Measurements from ENCODE around the gene CCDC188. TPM values are rescaled to one million over a fixed set of nuclear protein-coding genes. Genes with fewer than 3 reads are reported as not detected.
"Not testable (repeated sequence)": the region's sequence is repeated elsewhere in the genome, so short reads cannot be mapped to it uniquely, and the experiment has no call there.

The CCDC188 gene
- total and polyA plus RNA-seq, 12 donors: 0.30 to 19.0 (median 0.77) TPM; not detected in 2

DNA sequence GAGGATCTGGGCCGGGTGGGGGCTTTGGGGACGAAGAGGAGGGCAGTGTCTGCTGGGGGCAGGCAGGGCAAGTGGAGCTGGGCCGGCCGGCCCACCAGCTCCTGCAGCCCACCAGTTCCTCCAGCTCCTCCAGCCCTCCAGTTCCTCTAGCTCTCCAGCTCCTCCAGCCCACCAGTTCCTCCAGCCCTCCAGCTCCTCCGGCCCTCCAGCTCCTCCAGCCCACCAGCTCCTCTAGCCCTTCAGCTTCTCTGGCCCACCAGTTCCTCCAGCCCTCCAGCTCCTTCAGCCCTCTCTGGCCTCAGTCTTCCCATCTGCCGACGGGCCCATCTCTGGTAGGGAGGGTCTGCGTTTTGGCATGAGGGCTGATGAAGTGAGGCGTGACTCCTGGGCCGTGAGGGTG is 9.2 kb upstream of the CCDC188 start:
- H3K36me3 ChIP-seq (replicated peaks in 1 of 2): no peaks in the 10 kb centered on the region
- no peaks in the 10 kb centered on the region for H3K9me3 ChIP-seq (replicated peaks in 1 of 3)
- H3K4me3 ChIP-seq: no peak overlapping the region
- no peak overlapping the region for H3K27ac ChIP-seq
- intact Hi-C loops (cut with DNase I): no loop called here
- H3K27me3 ChIP-seq: no peaks in the 10 kb centered on the region
- no peak for TF ChIP-seq POLR2A (IDR thresholded peaks at IDR 0.05)
- TF ChIP-seq, protein P1, sequence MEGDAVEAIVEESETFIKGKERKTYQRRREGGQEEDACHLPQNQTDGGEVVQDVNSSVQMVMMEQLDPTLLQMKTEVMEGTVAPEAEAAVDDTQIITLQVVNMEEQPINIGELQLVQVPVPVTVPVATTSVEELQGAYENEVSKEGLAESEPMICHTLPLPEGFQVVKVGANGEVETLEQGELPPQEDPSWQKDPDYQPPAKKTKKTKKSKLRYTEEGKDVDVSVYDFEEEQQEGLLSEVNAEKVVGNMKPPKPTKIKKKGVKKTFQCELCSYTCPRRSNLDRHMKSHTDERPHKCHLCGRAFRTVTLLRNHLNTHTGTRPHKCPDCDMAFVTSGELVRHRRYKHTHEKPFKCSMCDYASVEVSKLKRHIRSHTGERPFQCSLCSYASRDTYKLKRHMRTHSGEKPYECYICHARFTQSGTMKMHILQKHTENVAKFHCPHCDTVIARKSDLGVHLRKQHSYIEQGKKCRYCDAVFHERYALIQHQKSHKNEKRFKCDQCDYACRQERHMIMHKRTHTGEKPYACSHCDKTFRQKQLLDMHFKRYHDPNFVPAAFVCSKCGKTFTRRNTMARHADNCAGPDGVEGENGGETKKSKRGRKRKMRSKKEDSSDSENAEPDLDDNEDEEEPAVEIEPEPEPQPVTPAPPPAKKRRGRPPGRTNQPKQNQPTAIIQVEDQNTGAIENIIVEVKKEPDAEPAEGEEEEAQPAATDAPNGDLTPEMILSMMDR (IDR thresholded peaks at IDR 0.05): no peak
- DNase-seq: no peak
- 73 to 88% (median 83%) methylated on average over 8 to 10 of the region's 10 CpGs for WGBS, 4 donors
- H3K4me1 ChIP-seq (replicated peaks in 1 of 2): peaks cover 0 to 7% of the 10 kb centered on the region in 2 donors

GRCh38 chr22:20159531-20159930 is 8.7 kb upstream of the CCDC188 start:
- not testable (repeated sequence) for H3K27me3 ChIP-seq

GRCh38 chr22:20159076-20159475 is 8.2 kb upstream of the CCDC188 start:
- intact Hi-C loops (cut with DNase I): loop anchor here in 1 of 2 donors (5.0 kb wide), 1 partner anchor 113 kb away; no protein-coding TSS in a partner anchor
- Histone ChIP-seq H3K27ac (no peak overlapping the region), H3K36me3 (replicated peaks in 1 of 2) (no peaks in the 10 kb centered on the region), H3K9me3 (replicated peaks in 1 of 3) (no peaks in the 10 kb centered on the region), H3K27me3 (no peaks in the 10 kb centered on the region), H3K4me3 (no peak overlapping the region), H3K4me1 (replicated peaks in 1 of 2) (peaks cover 0 to 7% of the 10 kb centered on the region in 2 donors)
- 55 to 67% (median 60%) methylated on average over 5 to 9 of the region's 9 CpGs for WGBS, 4 donors
- TF ChIP-seq, protein P1 (IDR thresholded peaks at IDR 0.05): no peak
- no peak for TF ChIP-seq POLR2A (IDR thresholded peaks at IDR 0.05)
- DNase-seq: no peak

More at GRCh38 chr22:20159531-20159930, 8.7 kb upstream of the CCDC188 start:
- not testable (repeated sequence) for H3K36me3 ChIP-seq (replicated peaks in 1 of 2); DNase-seq; H3K4me1 ChIP-seq (replicated peaks in 1 of 2); H3K9me3 ChIP-seq (replicated peaks in 1 of 3); H3K27ac ChIP-seq; H3K4me3 ChIP-seq
- intact Hi-C loops (cut with DNase I): loop anchor here in 1 of 2 donors (5.0 kb wide), 1 partner anchor 113 kb away; no protein-coding TSS in a partner anchor
- 73 to 92% (median 80%) methylated on average over 6 to 12 of the region's 14 CpGs for whole genome bisulfite sequencing, 4 donors

- H3K27me3 ChIP-seq: no peaks in the 10 kb centered on the region
- no peaks in the 10 kb centered on the region for H3K9me3 ChIP-seq (replicated peaks in 1 of 3)
- no peak overlapping the region for H3K4me3 ChIP-seq
- peaks cover 0 to 7% of the 10 kb centered on the region in 2 donors for H3K4me1 ChIP-seq (replicated peaks in 1 of 2)
- no peak for DNase-seq
- no peak overlapping the region for H3K27ac ChIP-seq
- 70 to 76% (median 74%) methylated on average over 7 to 15 of the region's 15 CpGs for WGBS, 4 donors
- intact Hi-C loops (cut with DNase I): loop anchor here in 1 of 2 donors (5.0 kb wide), 1 partner anchor 114 kb away; no protein-coding TSS in a partner anchor
- no peaks in the 10 kb centered on the region for H3K36me3 ChIP-seq (replicated peaks in 1 of 2)
- no peak for TF ChIP-seq POLR2A (IDR thresholded peaks at IDR 0.05)
- TF ChIP-seq, protein P1 (IDR thresholded peaks at IDR 0.05): no peak
Observed at GRCh38 chr22:20158391-20159036, 7.7 kb upstream of the CCDC188 start.

All from adrenal gland (tissue), 12 donors.